IPS DF 6.9 (cell line): ENCODE data around the gene RGMA.

ENCODE experiments used
- DNase-seq: peaks from one replicate; pipeline ENCODE4 v3.0.0-alpha.2; 2013; ENCODE audit warnings: low read depth, low spot score
- H3K27ac ChIP-seq: one replicate; pipeline ENCODE4 v1.5.1; 2013; ENCODE audit warnings: low read length, control low read depth
- H3K27me3 ChIP-seq: 2 replicates; pipeline ENCODE4 v1.6.1; 2013; ENCODE audit warnings: mild to moderate bottlenecking, low read length; ENCODE audit not compliant: control insufficient read depth, insufficient read depth
- H3K36me3 ChIP-seq: 2 replicates; pipeline ENCODE4 v1.6.1; 2013; ENCODE audit warnings: low read length; ENCODE audit not compliant: control insufficient read depth, insufficient read depth
- H3K4me1 ChIP-seq: 2 replicates; pipeline ENCODE4 v1.6.1; 2013; ENCODE audit warnings: low read length; ENCODE audit not compliant: control insufficient read depth, insufficient read depth
- H3K4me3 ChIP-seq: 2 replicates; pipeline ENCODE4 v1.5.1; 2013; ENCODE audit warnings: mild to moderate bottlenecking, low read length
- H3K9me3 ChIP-seq: 2 replicates; pipeline ENCODE4 v1.6.1; 2013; ENCODE audit warnings: low read length, inconsistent platforms; ENCODE audit not compliant: control insufficient read depth, insufficient read depth
- WGBS: extraction: QIAGEN DNeasy Blood & Tissue Kit; methylation state at CpG from one replicate; pipeline ENCODE4 v1.1.7; 2013; ENCODE audit warnings: mixed read lengths, missing lambda C conversion rate; ENCODE audit not compliant: insufficient read length, insufficient coverage; 5-methylcytosine and 5-hydroxymethylcytosine counted together

RGMA gene

DNA sequence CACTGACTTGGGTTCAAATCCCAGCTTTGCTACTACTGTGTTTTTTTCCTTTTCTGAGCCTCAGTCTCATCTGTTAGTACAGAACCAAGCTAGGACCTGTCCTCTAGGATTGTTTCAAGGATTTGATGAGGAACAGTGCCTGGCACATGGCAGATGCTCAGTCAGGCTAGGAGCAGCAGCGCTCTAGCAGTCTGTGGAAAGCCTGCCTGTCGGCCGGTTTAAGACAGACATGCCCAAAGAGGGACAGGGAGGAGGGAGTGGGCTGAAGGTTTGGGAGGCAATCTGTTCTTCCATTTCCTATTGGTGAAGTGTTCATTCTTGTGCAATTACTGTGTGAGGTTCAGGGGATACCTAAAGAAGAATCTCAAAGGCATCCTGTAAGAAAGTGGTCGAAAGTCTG lies 35.1 kb upstream of the RGMA start:
- no peaks in the 10 kb centered on the region for H3K4me1 ChIP-seq
- H3K27me3 ChIP-seq = no peaks in the 10 kb centered on the region
- no peak for DNase-seq
- no peaks in the 10 kb centered on the region for H3K9me3 ChIP-seq
- no peak overlapping the region for H3K4me3 ChIP-seq
- no CpG with 5 or more reads among the region's 4 CpGs for WGBS
- no peak overlapping the region for H3K27ac ChIP-seq
- no peaks in the 10 kb centered on the region for H3K36me3 ChIP-seq

DNA sequence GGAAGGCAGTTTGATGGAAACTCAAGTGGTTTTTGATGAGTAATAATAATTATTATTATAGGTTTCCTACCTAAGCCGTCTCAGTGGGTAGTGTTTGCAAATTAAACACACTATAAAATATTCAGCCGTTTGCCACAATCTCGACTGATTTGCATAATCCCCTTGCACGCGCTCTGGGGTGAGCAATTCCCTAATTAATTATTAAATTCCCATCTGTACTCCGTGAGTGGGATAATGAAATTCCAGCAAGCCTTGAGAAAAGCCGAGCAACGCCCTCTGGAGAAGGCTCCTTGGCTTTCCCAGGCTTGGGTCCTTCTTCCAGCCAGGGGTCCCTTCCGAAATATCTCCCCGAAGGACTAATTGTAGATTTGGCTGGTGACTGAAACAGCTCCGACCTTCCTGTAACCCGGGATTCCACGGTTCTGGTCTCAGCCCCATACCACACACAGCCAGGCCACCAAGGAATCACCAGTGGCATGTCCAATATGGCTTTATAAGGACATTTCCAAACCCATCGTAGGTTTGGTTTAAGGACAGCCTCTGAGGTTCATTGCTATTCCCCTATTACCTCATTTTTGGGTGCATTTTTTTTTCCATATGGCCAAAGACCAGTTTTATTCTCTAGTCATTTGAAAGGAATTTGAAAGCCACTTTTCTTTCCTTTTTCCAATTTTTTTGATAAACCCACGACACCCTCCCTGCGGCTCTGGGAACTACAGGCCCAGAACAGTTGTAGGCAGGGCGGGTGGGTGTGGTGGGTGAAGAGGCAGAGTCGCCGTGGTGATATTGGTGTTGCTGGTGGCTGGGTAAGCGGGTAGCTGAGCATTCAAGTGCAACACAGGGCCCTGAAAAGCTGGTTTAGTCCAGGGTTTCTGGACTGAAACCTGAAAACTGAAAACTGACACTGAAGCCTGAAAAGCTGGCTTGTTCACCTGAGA lies 33.2 kb upstream of the RGMA start:
- H3K27me3 ChIP-seq = no peaks in the 10 kb centered on the region
- WGBS = no CpG with 5 or more reads among the region's 20 CpGs
- no peak overlapping the region for H3K4me3 ChIP-seq
- no peak overlapping the region for H3K27ac ChIP-seq
- no peaks in the 10 kb centered on the region for H3K9me3 ChIP-seq
- DNase-seq = no peak
- H3K36me3 ChIP-seq = no peaks in the 10 kb centered on the region
- H3K4me1 ChIP-seq = no peaks in the 10 kb centered on the region

DNA sequence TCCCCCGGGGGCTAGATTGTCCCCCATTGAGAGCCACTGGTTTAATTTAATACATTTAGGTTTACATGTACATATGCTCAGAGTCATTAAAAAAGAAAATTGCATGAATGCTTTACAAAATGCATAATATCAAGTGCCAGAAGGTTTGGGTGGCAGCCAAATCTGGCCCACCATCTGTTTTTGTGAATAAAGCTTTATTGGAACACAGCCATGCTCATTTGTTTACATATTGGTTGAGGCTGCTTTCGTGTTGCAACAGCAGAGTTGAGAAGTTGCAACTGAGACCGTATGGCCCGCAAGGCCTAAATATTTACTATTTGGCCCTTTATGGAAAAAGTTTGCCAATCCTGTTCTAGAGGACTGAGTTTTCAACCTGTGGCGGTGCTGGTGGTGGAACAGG lies 32.1 kb upstream of the RGMA start:
- Histone ChIP-seq H3K27me3 (no peaks in the 10 kb centered on the region), H3K27ac (no peak overlapping the region), H3K9me3 (no peaks in the 10 kb centered on the region), H3K4me3 (no peak overlapping the region), H3K36me3 (no peaks in the 10 kb centered on the region), H3K4me1 (no peaks in the 10 kb centered on the region)
- no peak for DNase-seq
- no CpG with 5 or more reads among the region's 5 CpGs for WGBS

DNA sequence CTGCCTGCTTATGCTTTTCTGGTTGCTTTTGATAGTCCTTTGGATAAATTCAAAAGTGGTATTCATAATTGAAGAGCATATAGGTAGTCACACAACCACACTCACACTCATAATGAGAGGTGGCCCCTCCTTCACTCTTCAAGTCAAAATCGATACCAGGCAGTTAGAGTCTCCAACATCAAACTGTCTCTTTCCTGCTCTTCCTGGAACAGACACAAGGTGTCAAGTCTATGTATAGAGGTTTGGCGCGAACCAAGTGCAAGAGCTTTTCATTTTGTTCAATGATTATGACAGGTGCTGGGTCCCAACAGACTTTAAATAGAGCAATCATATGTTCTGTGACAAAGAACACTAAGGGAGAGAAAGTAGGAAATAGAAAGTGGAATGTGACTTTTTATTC lies 29.9 kb upstream of the RGMA start:
- Histone ChIP-seq H3K4me3 (no peak overlapping the region), H3K36me3 (no peaks in the 10 kb centered on the region), H3K27ac (no peak overlapping the region), H3K27me3 (no peaks in the 10 kb centered on the region), H3K9me3 (no peaks in the 10 kb centered on the region), H3K4me1 (no peaks in the 10 kb centered on the region)
- DNase-seq = no peak
- WGBS = no CpG with 5 or more reads among the region's 3 CpGs

DNA sequence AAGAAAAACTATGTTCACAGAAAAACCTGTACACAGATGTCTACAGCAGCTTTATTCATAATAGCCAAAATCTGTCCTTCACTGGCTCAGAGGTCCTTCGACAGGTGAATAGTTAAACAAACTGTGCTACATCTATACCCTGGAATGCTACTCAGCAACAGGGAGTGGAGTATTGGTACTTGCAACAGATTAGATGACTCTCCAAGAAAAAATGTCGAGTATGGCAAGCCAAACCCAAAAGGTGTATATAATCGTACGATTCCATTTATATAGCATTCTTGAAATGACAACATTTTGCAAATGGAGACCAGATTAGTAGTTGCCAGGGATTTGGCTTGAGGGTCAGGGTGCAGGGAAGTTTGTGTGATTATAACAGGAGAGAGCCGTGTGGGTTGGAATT lies 22.4 kb upstream of the RGMA start:
- Histone ChIP-seq H3K4me3 (no peak overlapping the region), H3K27me3 (no peaks in the 10 kb centered on the region; the same call in 1 of the 2 replicates), H3K4me1 (0 out of 2 replicates have a peak, but pooled peaks cover 1% of the 10 kb centered on the region), H3K27ac (no peak overlapping the region), H3K9me3 (no peaks in the 10 kb centered on the region), H3K36me3 (no peaks in the 10 kb centered on the region)
- no peak for DNase-seq
- WGBS = no CpG with 5 or more reads among the region's 5 CpGs

DNA sequence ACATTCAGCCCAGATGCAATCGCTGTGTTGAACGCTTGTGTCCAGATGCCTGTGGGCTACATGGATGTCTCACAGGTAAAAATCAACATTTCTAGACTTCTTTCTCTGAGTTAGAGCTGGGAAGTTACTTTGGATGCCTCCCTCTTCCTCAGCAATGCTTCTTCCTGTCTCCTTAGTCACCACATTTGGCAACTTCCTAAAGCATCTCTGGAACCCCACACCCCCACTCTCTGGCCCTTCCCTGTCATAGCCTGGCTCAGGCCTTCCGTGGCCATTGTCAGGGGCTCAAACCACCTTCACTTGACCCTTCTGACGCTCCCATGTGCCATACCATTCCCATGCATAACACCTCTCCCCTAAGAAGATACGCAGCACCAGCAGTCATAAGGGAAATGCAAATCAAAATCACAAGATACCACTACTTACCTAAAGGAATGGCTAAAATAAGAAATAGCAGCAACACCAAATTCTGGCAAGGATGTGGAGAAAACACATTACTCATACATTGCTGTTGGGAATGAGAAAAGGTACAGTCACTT lies 21.6 kb upstream of the RGMA start:
- DNase-seq = no peak
- Histone ChIP-seq H3K36me3 (no peaks in the 10 kb centered on the region), H3K27me3 (no peaks in the 10 kb centered on the region; the same call in 1 of the 2 replicates), H3K27ac (no peak overlapping the region), H3K4me1 (0 out of 2 replicates have a peak, but pooled peaks cover 1% of the 10 kb centered on the region), H3K9me3 (no peaks in the 10 kb centered on the region), H3K4me3 (no peak overlapping the region)
- WGBS = no CpG with 5 or more reads among the region's 5 CpGs

DNA sequence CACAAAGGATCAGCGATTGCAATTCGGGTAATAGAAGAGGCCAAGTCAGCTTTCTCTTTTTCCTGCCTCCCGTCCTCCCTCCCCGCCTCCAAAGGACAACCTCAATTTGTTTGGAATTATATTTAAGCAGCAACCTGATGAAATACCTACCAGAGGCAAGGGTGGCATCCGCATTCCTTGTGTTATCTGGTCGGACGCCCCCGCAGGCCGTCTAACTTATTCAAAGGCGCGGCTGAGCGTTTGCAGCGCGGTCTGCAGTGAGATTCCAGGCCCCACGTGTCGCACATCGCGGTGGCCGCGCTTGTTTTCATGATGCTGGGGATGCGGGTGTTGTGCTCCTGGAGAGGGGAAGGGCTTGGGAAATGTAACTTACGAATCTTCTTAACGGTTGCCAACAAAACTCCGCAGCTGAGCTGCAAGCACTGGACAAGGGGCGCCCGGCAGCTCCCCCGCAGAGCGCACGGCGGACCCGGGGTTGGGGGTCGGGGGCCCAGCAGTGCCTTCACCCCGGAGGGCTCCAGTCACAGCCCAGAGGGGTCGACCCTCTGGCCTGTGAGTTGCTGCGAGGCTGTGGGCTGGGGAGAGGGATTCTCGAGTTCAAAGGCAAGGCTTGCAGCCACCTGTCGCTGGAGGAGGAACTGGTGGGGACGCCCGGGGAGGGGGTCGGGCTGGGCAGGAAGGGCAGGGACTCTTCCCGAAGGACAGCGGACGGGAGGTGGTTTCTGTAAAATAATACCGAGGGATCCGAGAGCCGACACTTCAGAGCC lies 20.5 kb upstream of the RGMA start:
- no peaks in the 10 kb centered on the region; the same call in 1 of the 2 replicates for H3K27me3 ChIP-seq

DNA sequence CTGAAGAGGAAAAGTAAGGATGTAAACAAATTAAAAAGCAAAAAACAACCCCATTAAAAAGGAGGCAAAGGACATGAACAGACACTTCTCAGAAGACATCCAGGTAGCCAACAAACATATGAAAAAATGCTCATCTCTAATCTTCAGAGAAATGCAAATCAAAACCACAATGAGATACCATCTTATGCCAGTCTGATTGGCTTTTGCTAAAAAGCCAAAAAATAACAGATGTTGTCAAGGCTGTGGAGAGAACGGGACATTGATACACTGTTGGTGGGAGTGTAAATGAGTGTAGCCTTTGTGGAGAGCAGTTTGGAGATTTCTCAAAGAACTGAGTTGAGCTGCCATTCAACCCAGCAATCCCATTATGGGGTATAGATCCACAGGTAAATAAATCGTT lies 18.6 kb upstream of the RGMA start:
- no CpG with 5 or more reads among the region's 2 CpGs for WGBS
- Histone ChIP-seq H3K4me3 (no peak overlapping the region), H3K27ac (no peak overlapping the region), H3K27me3 (no peaks in the 10 kb centered on the region; the same call in 1 of the 2 replicates), H3K4me1 (0 out of 2 replicates have a peak, but pooled peaks cover 1% of the 10 kb centered on the region), H3K36me3 (no peaks in the 10 kb centered on the region), H3K9me3 (no peaks in the 10 kb centered on the region)
- DNase-seq = no peak

More for the DNA sequence above, 20.5 kb upstream of the RGMA start:
- no peak overlapping the region for H3K27ac ChIP-seq
- H3K4me1 ChIP-seq = 0 out of 2 replicates have a peak, but pooled peaks cover 1% of the 10 kb centered on the region
- no CpG with 5 or more reads among the region's 46 CpGs for WGBS
- no peak for DNase-seq
- peak overlapping the region; percentile 6; the same call in 1 of the 2 replicates for H3K4me3 ChIP-seq
- H3K36me3 ChIP-seq = no peaks in the 10 kb centered on the region
- H3K9me3 ChIP-seq = no peaks in the 10 kb centered on the region

DNA sequence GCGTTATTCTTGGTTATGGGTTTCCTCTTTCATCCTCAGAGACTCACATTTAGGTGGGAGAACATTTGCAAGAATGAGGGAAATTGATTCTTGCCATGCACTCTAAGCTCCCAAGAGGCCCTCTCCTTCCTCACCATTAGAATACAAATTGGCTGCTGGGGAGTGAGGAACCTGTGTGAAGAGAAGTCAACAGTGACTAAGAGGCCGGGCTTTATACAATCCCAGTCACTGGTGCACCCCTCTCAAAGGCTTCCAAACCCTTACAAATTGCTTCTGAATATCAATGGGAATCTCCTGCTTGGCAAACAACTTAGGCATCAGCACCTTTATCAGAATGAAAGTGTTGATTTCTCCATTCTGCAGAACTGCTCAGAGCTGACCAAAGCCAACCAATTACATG lies 16.5 kb upstream of the RGMA start:
- Histone ChIP-seq H3K4me3 (no peak overlapping the region), H3K27ac (no peak overlapping the region), H3K4me1 (no peaks in the 10 kb centered on the region), H3K9me3 (no peaks in the 10 kb centered on the region), H3K36me3 (no peaks in the 10 kb centered on the region), H3K27me3 (no peaks in the 10 kb centered on the region; the same call in 1 of the 2 replicates)
- WGBS = no CpG with 5 or more reads among the region's 2 CpGs
- no peak for DNase-seq

DNA sequence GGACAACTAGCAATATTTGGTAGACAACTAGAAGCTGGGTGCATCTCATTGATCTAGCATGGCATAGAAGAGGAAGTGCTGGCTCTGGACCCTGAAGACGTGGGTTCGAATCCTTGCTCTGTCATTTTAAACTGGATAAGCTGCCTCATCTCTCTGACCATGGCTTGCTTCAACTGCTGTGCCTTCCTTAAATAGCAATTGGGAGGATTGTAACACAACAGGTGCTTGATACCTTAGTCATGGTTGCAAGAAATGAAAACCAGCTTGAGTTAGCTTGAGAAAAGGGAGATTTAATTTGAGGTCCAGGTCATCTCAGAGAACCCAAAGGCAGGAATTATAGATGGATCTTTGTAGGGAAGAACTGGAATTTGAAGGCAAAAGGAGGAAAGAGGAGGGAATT lies 14.8 kb upstream of the RGMA start:
- Histone ChIP-seq H3K27me3 (no peaks in the 10 kb centered on the region; the same call in 1 of the 2 replicates), H3K9me3 (no peaks in the 10 kb centered on the region), H3K36me3 (no peaks in the 10 kb centered on the region), H3K4me1 (no peaks in the 10 kb centered on the region), H3K4me3 (no peak overlapping the region), H3K27ac (no peak overlapping the region)
- DNase-seq = no peak
- WGBS = no CpG with 5 or more reads among the region's 2 CpGs
